ENCODE results near the gene NFX1.
"Not testable (repeated sequence)": the region's sequence is repeated elsewhere in the genome, so short reads cannot be mapped to it uniquely, and the experiment has no call there.

NFX1 gene

GRCh38 chr9:33379666-33380389, 89.5 kb downstream of the NFX1 start:
- H3K27me3 Mint-ChIP-seq = no peaks in the 10 kb centered on the region
- no peaks in the 10 kb centered on the region for H3K9me3 Mint-ChIP-seq
- H3K4me3 Mint-ChIP-seq = no peak overlapping the region
- H3K36me3 Mint-ChIP-seq = no peaks in the 10 kb centered on the region
- peaks cover 13% of the 10 kb centered on the region for H3K4me1 Mint-ChIP-seq
- H3K27ac Mint-ChIP-seq = no peak overlapping the region

GRCh38 chr9:33380390-33381094, 90.2 kb downstream of the NFX1 start:
- peaks cover 7% of the 10 kb centered on the region for H3K4me1 Mint-ChIP-seq
- no peak overlapping the region for H3K27ac Mint-ChIP-seq
- H3K36me3 Mint-ChIP-seq = no peaks in the 10 kb centered on the region
- no peaks in the 10 kb centered on the region for H3K9me3 Mint-ChIP-seq
- H3K27me3 Mint-ChIP-seq = no peaks in the 10 kb centered on the region
- H3K4me3 Mint-ChIP-seq = no peak overlapping the region

DNA sequence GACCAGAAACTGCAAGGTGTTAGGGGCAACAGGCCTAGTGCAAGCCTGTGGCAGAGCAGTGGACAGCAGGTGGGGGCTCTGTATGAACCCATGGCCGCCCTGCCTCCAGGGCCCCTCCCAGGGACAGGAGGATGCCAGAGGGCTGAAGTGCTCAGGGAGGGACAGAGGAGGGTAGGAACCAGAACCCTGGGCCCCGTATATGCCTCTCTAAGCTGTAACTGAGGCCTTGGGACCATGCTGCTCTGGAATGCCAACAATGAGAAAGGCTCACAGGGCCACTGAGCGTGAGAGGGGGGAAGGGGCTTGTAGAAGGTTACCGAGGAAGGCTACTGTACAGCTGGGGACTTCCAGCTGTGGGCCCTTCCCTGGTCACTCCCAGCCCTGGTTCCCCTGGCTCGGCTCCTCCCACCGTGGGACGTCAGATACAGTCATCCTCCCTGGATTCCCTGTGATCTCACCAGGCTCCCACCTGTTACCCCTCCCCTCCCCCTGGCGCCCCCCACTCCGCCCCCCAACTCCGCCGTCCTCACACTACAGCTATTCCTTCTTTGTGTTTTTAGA, 91.0 kb downstream of the NFX1 start:
- H3K27me3 Mint-ChIP-seq = no peaks in the 10 kb centered on the region
- H3K9me3 Mint-ChIP-seq = no peaks in the 10 kb centered on the region
- no peak overlapping the region for H3K27ac Mint-ChIP-seq
- H3K36me3 Mint-ChIP-seq = no peaks in the 10 kb centered on the region
- no peak overlapping the region for H3K4me3 Mint-ChIP-seq
- H3K4me1 Mint-ChIP-seq = no peaks in the 10 kb centered on the region

- H3K27ac Mint-ChIP-seq, H3K27me3 Mint-ChIP-seq, H3K4me3 Mint-ChIP-seq, H3K9me3 Mint-ChIP-seq, H3K4me1 Mint-ChIP-seq, H3K36me3 Mint-ChIP-seq: not testable (repeated sequence)
Measured at GRCh38 chr9:33382397-33382796, 92.1 kb downstream of the NFX1 start.

GRCh38 chr9:33383396-33383795, 93.1 kb downstream of the NFX1 start:
- H3K36me3 Mint-ChIP-seq, H3K27me3 Mint-ChIP-seq, H3K27ac Mint-ChIP-seq, H3K4me3 Mint-ChIP-seq, H3K9me3 Mint-ChIP-seq, H3K4me1 Mint-ChIP-seq: not testable (repeated sequence)

DNA sequence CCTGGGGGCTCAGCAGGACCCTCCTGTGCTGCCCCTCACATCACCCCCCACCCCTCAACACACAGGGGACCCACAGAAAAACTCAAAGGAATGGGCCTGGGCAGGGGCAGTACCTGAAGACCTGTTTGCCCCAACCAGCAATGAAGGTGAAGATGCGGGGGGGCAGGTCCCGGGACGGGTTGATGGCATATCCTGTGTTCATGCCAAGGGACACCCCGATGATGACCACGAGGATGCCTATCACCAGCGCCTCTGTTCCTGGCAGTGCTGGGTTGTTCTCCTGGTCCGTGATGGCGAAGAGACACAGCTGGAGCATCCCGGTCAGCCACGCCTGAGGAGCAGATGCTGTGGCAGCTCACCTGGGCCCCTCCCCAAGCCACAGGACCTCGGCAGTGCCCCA, 95.2 kb downstream of the NFX1 start:
- not testable (repeated sequence) for H3K9me3 Mint-ChIP-seq, H3K4me1 Mint-ChIP-seq, H3K27me3 Mint-ChIP-seq, H3K27ac Mint-ChIP-seq, H3K36me3 Mint-ChIP-seq, H3K4me3 Mint-ChIP-seq

GRCh38 chr9:33385979-33386640, 95.8 kb downstream of the NFX1 start:
- H3K27me3 Mint-ChIP-seq, H3K36me3 Mint-ChIP-seq, H3K9me3 Mint-ChIP-seq, H3K4me3 Mint-ChIP-seq, H3K4me1 Mint-ChIP-seq, H3K27ac Mint-ChIP-seq: not testable (repeated sequence)

DNA sequence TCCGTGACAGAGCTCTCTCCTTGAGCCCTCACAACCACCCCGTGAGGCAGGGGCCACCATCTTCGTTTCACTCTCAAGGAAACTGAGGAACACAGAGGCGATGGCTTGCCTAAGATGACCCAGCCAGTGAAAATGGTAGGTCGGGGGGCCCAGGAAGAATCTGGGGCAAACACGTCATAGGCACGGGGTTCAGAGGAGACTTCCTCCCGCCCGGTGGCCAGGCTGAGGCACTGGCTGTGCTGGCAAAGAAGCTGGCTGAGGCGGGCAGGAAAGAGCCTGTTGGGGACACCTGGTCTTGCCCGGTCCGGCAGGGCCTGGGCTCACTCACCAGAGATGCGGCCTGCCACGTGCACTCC, 96.3 kb downstream of the NFX1 start:
- not testable (repeated sequence) for H3K36me3 Mint-ChIP-seq, H3K9me3 Mint-ChIP-seq, H3K27me3 Mint-ChIP-seq, H3K4me3 Mint-ChIP-seq, H3K4me1 Mint-ChIP-seq, H3K27ac Mint-ChIP-seq

- not testable (repeated sequence) for H3K4me3 Mint-ChIP-seq, H3K9me3 Mint-ChIP-seq, H3K27ac Mint-ChIP-seq, H3K4me1 Mint-ChIP-seq, H3K27me3 Mint-ChIP-seq, H3K36me3 Mint-ChIP-seq
Measured at GRCh38 chr9:33386998-33387397, 96.7 kb downstream of the NFX1 start.

GRCh38 chr9:33388110-33388994, 98.0 kb downstream of the NFX1 start:
- H3K4me3 Mint-ChIP-seq = no peak overlapping the region
- H3K4me1 Mint-ChIP-seq = no peaks in the 10 kb centered on the region
- no peak overlapping the region for H3K27ac Mint-ChIP-seq
- no peaks in the 10 kb centered on the region for H3K9me3 Mint-ChIP-seq
- no peaks in the 10 kb centered on the region for H3K27me3 Mint-ChIP-seq
- no peaks in the 10 kb centered on the region for H3K36me3 Mint-ChIP-seq

DNA sequence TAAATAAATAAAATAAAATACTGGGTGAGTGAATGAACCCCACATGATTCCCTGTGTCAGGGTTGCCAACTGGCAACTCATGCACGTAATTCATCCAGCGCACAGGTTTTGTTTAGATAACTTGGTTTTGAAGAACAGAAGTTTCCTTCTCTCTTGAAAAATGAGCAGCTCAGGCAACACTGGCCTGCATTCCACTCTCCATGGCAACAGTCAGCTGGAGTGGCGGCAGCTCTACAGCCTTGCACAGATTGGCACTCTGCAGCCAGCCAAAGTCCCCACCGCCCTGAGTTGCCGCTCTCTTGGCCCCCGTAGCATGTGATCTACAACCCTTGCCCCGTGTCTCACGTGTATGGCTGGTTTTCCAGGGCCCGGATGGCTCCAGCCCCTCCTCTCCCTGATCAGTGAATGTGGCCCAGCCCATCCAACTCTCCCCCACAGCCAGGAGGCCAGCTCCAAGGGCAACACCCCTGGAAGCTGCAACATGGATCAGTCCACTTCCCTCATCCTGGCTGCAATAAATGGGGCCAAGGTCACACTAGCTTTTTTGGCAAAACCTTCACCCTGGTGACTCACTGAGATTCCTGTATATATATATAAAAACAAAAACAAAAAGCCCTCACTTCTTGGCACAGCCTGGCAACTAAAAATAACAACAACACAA, 100.9 kb downstream of the NFX1 start:
- H3K27ac Mint-ChIP-seq, H3K36me3 Mint-ChIP-seq, H3K4me3 Mint-ChIP-seq, H3K27me3 Mint-ChIP-seq, H3K9me3 Mint-ChIP-seq, H3K4me1 Mint-ChIP-seq: not testable (repeated sequence)

GRCh38 chr9:33392591-33393021, 102.3 kb downstream of the NFX1 start:
- not testable (repeated sequence) for H3K27me3 Mint-ChIP-seq, H3K4me3 Mint-ChIP-seq, H3K36me3 Mint-ChIP-seq, H3K4me1 Mint-ChIP-seq, H3K9me3 Mint-ChIP-seq, H3K27ac Mint-ChIP-seq

- Mint-ChIP-seq H3K9me3 (no peaks in the 10 kb centered on the region), H3K4me3 (no peak overlapping the region), H3K36me3 (no peaks in the 10 kb centered on the region), H3K4me1 (no peaks in the 10 kb centered on the region), H3K27me3 (no peaks in the 10 kb centered on the region), H3K27ac (no peak overlapping the region)
Measured at GRCh38 chr9:33393581-33393980, 103.3 kb downstream of the NFX1 start.

GRCh38 chr9:33393986-33394385, 103.7 kb downstream of the NFX1 start:
- H3K4me1 Mint-ChIP-seq, H3K27ac Mint-ChIP-seq, H3K9me3 Mint-ChIP-seq, H3K27me3 Mint-ChIP-seq, H3K36me3 Mint-ChIP-seq, H3K4me3 Mint-ChIP-seq: not testable (repeated sequence)

DNA sequence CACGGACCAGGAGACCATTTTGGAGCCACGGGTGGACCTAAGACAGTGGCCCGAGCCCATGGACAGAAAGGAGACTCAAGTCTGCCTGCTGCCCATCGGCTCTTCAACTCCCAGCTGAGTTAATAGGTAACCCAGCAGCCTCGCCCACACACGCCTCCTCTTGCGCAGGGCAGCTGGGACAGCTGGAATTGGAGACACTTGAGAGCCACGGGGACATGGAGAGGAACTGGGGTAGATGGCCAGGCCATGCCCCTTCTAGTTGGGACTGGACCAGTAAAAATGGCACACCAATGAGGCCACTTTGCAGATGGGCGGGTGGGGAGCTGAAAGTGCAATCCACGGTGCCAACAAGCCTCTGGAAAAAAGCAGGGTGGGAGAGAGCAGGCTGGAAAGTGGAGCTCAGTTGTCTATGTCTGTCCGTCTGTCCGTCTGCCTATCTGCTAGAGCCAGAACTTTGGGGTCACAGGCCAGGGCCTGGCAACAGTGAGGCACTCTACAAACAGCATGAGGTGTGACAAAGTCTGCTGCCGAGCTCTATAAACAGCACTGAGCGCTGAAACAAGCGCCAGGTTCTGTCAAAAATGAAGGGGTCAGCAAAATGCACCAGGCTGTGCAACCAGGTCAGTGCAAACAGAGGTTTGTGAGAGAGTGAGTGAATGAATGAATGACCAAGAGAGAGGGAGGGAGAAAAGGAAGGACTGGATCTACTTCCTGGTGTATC, 105.0 kb downstream of the NFX1 start:
- not testable (repeated sequence) for H3K36me3 Mint-ChIP-seq, H3K27me3 Mint-ChIP-seq, H3K27ac Mint-ChIP-seq, H3K4me3 Mint-ChIP-seq, H3K9me3 Mint-ChIP-seq, H3K4me1 Mint-ChIP-seq
